ENCODE results near the gene BRD1.

GRCh38 chr22:49811020-49811791 is 16.5 kb downstream of the BRD1 start:
- TF ChIP-seq CTCF (IDR thresholded peaks at IDR 0.05 in 2 of 3, conservative IDR thresholded peaks at IDR 0.05 in 1 of 3; ENCODE audit: borderline replicate concordance in 1 of 3, insufficient read depth in 1 of 3, low read depth in 2 of 3, low read length in 2 of 3), result no peak
- TF ChIP-seq POLR2AphosphoS5 (IDR thresholded peaks at IDR 0.05; ENCODE audit: low read depth, low read length), result no peak
- no peak for TF ChIP-seq CEBPB (IDR thresholded peaks at IDR 0.05; ENCODE audit: low read depth)
